Right lobe of liver (tissue), 6 donors: ENCODE data around the gene RELL2. TPM values are rescaled to one million over a fixed set of nuclear protein-coding genes. Genes with fewer than 3 reads are reported as not detected.

Experiments
- ATAC-seq, 4 donors: fragments of 200-7000 bp; cut with Tn5 transposase; one replicate each; pipeline ENCODE4 v1.9.1; 2020; ENCODE audit warnings: mild to moderate bottlenecking in 4 of 4, moderate library complexity in 4 of 4
- DNase-seq, 3 donors: peaks; one replicate each; pipeline ENCODE4 v3.0.0-alpha.2; 2020
- H3K27ac ChIP-seq, 3 donors: fragments of 200-600 bp; one replicate each; pipeline ENCODE4 v1.8.0; 2022
- H3K27me3 ChIP-seq, 2 donors: fragments of 200-600 bp; one replicate each; pipeline ENCODE4 v1.8.0; 2022
- H3K36me3 ChIP-seq, 4 donors: fragments of 200-600 bp; sonication (generic) in 1 of 4; one replicate each; pipeline versions ENCODE4 v1.5.1 to v1.8.0; 2017 to 2022; ENCODE audit warnings: control low read depth in 1 of 4
- H3K4me1 ChIP-seq, 4 donors: fragments of 200-600 bp; sonication (generic) in 1 of 4; one replicate each; pipeline versions ENCODE4 v1.5.1 to v1.8.0; 2017 to 2022; ENCODE audit warnings: control low read depth in 1 of 4
- H3K4me3 ChIP-seq, 3 donors: fragments of 200-600 bp; one replicate each; pipeline ENCODE4 v1.8.0; 2022
- H3K9me3 ChIP-seq, 4 donors: fragments of 200-600 bp; sonication (generic) in 1 of 4; one replicate each; pipeline versions ENCODE4 v1.5.1 to v1.8.0; 2017 to 2022; ENCODE audit warnings: control low read depth in 1 of 4
- POLR2A ChIP-seq: fragments of 450-650 bp; IDR thresholded peaks from one replicate; pipeline ENCODE4 v1.6.1; 2017; ENCODE audit warnings: antibody characterized with exemption, mild to moderate bottlenecking
- WGBS: methylation state at CpG from one replicate; pipeline ENCODE4 v1.1.6; 2018; ENCODE audit warnings: low coverage, low lambda C conversion rate; ENCODE audit not compliant: insufficient coverage; ENCODE audit errors: missing lambda C conversion rate; 5-methylcytosine and 5-hydroxymethylcytosine counted together
- intact Hi-C, 2 donors: fragments of 100-400 bp; cut with DNase I; formaldehyde crosslinking; loops; one replicate each; pipeline versions ENCODE4 v1.11.2 to v1.14.1; 2022
- long read RNA-seq: library from polyadenylated mRNA; unstranded; transcript quantifications from one replicate; pipeline ENCODE4 v2.0.0, GENCODE V29; 2019
- total RNA-seq, 6 experiments: library from RNA; depleted of rRNA in 2 of 6; stranded (reverse); fragments of >200 nt in 2 of 6; fragmentation: NEBNext Ultra II Directional in 3 of 6; extraction: Animal tissue kit (Norgen Biotek cat#: 25700) in 3 of 6; gene quantifications; one replicate each; pipeline versions ENCODE4 v1.1.0 to v1.2.4, GENCODE V29; 2016 to 2023
- TF ChIP-seq, protein P1 (sequence below), 4 donors: fragments of 200-600 bp in 3 of 4; fragments of 450-650 bp in 1 of 4; IDR thresholded peaks; one replicate each; pipeline versions ENCODE4 v1.5.1 to v1.8.0; 2016 to 2022; ENCODE audit warnings: antibody characterized with exemption in 4 of 4, mild to moderate bottlenecking in 2 of 4
- donor health status: DM: no; HTN: yes; CAD: no.
- donor health status: DM: no; HTN: no; CAD: no.
- donor health status: DM: no; HTN: no; CAD: no.
- donor health status: DM: no; HTN: yes; CAD: no.
- donor health status: DM: no; HTN: yes; CAD: no.

The RELL2 gene, protein sequence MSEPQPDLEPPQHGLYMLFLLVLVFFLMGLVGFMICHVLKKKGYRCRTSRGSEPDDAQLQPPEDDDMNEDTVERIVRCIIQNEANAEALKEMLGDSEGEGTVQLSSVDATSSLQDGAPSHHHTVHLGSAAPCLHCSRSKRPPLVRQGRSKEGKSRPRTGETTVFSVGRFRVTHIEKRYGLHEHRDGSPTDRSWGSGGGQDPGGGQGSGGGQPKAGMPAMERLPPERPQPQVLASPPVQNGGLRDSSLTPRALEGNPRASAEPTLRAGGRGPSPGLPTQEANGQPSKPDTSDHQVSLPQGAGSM
- total RNA-seq: 1 to 10 TPM in 4 of 6 experiments, under 1 TPM in 2; 0.53 to 2.6 (median 1.2) TPM
- long read RNA-seq: 0 reads

DNA sequence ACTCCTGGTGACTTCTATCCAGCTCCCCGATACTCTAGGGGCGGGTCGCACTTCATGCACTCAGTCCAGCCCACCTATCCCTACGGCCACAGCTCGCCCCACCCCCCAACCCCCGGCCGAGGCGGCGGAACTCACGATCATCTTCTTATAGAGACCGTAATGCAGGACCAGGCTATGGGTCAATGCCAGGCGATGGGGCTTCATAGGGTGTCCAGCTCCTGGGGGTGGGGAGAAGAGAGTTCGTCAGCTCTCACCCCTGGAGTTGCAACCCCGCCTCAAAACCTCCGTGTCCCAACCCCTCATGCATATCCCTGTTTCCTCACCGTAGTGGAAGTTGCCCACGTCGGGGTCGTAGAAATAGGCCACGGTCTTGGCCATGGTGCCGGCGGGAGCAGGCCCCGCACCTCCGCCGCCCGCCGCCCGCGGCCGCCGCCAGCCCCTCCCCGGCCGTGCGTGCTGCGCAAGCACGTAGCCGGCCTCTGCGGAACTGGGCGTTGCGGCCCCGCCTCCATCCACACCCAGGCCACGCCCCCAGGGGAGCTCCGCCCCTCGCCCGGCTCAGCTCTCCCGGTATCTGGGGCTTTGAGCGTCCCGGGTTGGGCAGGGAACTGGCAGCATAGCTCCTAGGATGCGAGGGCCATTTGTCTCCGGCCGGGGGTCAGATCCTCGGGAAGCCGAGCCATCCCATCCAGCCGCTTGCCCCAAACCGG, at the start of gene RELL2, which contains the start of gene HDAC3:
Gene RELL2 (plus strand): TSS at position 585 of the 710 bp plus-strand sequence. CDS start 1,229 bp downstream, outside the sequence.
Gene HDAC3 (minus strand): TSS at position 437 of the 710 bp plus-strand sequence. CDS start 59 bp downstream, at position 378.
- TF ChIP-seq, protein P1, sequence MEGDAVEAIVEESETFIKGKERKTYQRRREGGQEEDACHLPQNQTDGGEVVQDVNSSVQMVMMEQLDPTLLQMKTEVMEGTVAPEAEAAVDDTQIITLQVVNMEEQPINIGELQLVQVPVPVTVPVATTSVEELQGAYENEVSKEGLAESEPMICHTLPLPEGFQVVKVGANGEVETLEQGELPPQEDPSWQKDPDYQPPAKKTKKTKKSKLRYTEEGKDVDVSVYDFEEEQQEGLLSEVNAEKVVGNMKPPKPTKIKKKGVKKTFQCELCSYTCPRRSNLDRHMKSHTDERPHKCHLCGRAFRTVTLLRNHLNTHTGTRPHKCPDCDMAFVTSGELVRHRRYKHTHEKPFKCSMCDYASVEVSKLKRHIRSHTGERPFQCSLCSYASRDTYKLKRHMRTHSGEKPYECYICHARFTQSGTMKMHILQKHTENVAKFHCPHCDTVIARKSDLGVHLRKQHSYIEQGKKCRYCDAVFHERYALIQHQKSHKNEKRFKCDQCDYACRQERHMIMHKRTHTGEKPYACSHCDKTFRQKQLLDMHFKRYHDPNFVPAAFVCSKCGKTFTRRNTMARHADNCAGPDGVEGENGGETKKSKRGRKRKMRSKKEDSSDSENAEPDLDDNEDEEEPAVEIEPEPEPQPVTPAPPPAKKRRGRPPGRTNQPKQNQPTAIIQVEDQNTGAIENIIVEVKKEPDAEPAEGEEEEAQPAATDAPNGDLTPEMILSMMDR (IDR thresholded peaks at IDR 0.05): no peak
- peak; percentile 89 for TF ChIP-seq POLR2A
- DNase-seq: peak; percentile 97
- peak; percentile 95 to 99 (median 97) for ATAC-seq
- Histone ChIP-seq H3K36me3 (no peaks in the 10 kb centered on the region), H3K4me3 (peak within 1 kb of the TSS; percentile 79 to 95 (median 87)), H3K4me1 (peaks cover 0 to 18% (median 5%) of the 10 kb centered on the region in 4 donors), H3K27me3 (no peaks in the 10 kb centered on the region), H3K9me3 (no peaks in the 10 kb centered on the region), H3K27ac (peak within 1 kb of the TSS; percentile 65 to 83 (median 66))
- WGBS: 1% methylated on average over 17 of the region's 55 CpGs
- intact Hi-C loops: no loop called here

DNA sequence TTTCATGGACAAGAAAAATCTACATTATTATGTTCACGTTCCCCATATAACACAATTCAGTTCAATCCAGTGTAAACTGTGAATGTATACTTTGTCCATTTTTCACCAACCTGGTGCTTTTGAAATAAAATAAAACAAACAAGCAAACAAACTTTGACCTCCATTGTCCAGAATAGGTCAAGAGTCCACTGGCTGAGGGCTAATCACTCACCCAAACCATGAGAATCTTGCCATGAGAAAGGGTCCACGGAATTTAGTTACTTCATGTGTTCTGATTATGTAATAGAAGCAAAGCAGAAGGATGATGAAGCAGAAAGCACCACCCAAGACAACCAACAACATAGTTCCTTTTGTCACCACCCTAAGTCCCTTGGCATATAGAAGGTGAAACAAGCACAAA, 46.7 kb upstream of the RELL2 start:
- peak; percentile 77 to 87 (median 78) for ATAC-seq
- peaks cover 0 to 18% (median 4%) of the 10 kb centered on the region in 4 donors for H3K36me3 ChIP-seq
- peak overlapping the region in 1 of 3 donors; percentile 9 for H3K4me3 ChIP-seq
- peaks cover 0 to 37% (median 16%) of the 10 kb centered on the region in 4 donors for H3K4me1 ChIP-seq
- TF ChIP-seq POLR2A: no peak
- TF ChIP-seq, protein P1 (IDR thresholded peaks at IDR 0.05): no peak
- no peak for DNase-seq
- intact Hi-C loops: no loop called here
- peak overlapping the region in 2 of 3 donors; percentile 36 to 74 for H3K27ac ChIP-seq
- no peaks in the 10 kb centered on the region for H3K27me3 ChIP-seq
- no peaks in the 10 kb centered on the region for H3K9me3 ChIP-seq
- whole genome bisulfite sequencing: 20% methylated on average over 2 of the region's 2 CpGs

DNA sequence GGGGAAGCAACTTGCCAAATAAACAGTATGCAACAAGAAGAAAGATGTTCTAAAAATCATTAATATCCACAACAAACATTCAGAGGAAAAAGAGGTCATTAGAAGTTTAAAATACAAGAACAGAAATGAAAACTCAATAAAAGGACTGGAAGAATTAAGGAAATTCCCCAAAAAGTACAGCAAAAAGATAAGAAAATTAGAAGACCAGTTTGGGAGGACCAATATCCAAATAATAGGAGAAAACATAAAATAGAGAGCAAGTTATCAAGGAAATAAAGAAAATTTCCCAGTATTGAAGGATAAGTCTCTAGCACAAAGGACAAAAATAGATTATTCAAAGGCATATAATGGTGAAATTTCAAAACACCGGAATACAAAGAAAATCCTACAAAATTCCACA, 39.9 kb upstream of the RELL2 start:
- intact Hi-C loops: no loop called here

DNA sequence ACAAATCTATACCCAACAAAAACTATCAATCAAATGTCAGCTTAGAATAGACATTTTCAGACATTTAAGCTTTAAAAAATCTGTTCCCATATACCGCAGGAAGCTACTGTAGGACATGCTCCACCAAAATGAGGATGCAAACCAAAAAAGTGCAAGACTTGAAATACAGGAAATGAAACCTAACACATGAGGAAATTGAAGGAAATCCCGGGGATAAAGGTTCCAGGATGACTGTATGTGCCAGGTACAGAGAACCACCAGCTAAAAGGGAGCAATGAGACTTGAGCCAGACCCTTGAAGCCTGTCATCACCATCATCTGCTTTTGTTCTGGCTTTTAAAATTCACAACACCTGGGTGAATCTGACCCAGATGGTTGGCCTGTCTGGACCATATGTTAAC, 39.4 kb upstream of the RELL2 start:
- Histone ChIP-seq H3K27ac (peak overlapping the region in 1 of 3 donors; percentile 3), H3K4me3 (no peak overlapping the region), H3K36me3 (no peaks in the 10 kb centered on the region), H3K9me3 (no peaks in the 10 kb centered on the region), H3K27me3 (no peaks in the 10 kb centered on the region), H3K4me1 (peaks cover 0 to 41% (median under 1%) of the 10 kb centered on the region in 4 donors)
- WGBS: 19% methylated on average over 2 of the region's 2 CpGs
- no peak for DNase-seq
- no peak for TF ChIP-seq POLR2A
- TF ChIP-seq, protein P1 (IDR thresholded peaks at IDR 0.05): no peak
- intact Hi-C loops: no loop called here
- peak in 3 of 4 donors; percentile 14 to 61 (median 37) for ATAC-seq

More for the DNA sequence above, 39.9 kb upstream of the RELL2 start:
- DNase-seq (no peak), ATAC-seq (no peak)
- Histone ChIP-seq H3K27ac (peak overlapping the region in 1 of 3 donors; percentile 3), H3K4me3 (no peak overlapping the region), H3K36me3 (no peaks in the 10 kb centered on the region), H3K4me1 (peaks cover 0 to 46% (median 3%) of the 10 kb centered on the region in 4 donors), H3K27me3 (no peaks in the 10 kb centered on the region), H3K9me3 (no peaks in the 10 kb centered on the region)
- TF ChIP-seq, protein P1 (IDR thresholded peaks at IDR 0.05): no peak
- no peak for TF ChIP-seq POLR2A
- WGBS: 91% methylated on average over 1 of the region's 1 CpG
